ENCODE measurements around the gene GADD45G.

GADD45G gene

DNA sequence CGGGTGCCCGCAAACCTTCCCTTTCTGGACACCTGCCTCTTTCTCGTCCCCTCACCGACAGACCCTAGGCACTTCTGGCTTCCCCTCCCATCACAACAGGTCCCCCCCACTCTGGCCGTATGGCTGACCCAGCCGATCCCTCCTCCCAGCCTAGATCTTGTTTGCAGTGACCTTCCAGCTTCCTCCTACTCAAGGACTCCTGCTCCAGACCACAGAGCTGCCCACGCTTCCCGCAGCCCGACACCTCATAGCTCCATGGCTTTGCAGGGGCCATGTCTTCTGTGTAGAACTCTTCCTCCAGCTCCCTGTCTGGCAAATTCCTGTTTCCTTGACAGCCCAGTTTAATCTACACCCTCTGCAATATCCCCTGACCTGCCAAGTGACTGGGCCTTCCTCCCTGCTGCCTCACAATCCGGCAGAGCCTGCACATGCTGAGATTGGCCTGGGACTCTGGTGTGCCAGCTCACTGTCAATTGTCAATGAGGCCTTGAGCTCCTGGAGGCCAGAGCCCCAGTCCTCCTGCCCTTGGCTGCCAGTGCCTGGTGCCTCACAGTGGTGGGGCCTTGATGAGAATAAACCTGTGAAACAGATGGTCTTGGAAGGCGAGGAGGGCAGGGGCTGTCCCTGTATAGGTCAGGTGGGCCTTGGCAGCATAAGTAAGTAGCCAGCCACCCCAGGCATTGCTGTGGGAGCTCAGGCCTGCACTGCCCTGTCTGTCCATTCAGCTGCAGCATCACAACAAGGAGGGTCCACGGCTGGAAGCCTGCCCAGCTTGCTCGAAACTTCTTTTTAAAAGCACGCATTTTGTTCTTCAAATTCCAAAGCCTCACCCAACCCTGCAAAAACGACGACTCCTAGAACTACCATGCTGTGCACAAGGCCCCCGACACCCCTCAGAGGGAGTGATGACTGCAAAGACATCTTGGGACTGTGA is 50.5 kb downstream of the GADD45G start:
- DNase-seq: no peak

Data from NCI-H1417 (cell line).